Measurements from ENCODE around the gene ANKRD44.

Gene ANKRD44

DNA sequence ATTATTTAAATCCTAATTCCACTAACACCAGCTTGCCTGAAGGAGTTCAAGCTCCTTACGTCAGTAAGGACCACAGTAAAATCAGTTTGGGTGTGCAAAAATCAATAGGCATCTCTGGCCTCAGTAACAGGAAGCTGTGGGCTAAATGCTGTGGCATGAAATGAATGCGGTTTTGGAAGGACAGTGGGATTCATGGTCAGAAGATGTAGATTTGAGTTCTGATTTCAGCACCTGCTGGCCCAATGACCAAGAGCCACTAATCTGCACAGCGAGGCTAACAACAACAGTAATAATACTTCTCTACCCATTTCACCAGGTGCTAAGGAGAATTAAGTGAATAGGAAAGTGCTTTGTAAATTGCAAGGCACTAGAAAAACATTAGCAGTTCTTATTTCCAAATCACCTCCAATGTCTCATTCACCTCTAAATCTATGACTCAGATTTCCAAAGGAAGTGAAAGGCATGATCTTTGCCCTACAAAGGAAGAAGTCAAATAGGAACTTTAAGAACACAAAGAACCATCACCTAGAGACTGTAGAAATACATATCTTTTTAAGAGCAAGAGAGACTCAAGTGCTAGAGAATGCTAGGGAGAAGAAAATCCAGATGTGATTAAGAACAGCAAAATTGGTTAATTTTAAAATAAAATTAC, 172.6 kb downstream of the ANKRD44 start:
- no peak for DNase-seq

DNA sequence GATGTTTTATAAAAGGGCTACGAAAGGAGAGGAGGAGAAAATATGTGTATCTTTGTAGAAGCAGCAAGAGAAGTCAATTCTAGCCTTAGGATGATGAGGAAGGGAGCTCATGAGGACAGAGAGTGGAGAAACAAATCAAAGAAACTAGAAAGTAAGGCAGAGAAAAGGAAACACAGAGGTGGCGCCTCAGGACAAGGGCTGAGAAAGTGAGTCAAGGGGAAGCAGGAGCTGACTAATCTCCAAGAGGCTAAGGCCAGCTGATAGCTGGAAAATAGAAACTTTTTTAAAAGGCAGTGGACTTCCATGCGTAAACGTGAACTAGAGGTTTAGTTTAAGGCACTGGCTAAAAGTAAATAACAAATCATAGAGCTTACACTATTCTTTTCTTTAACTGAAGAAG, 173.3 kb downstream of the ANKRD44 start:
- no peak for DNase-seq

DNA sequence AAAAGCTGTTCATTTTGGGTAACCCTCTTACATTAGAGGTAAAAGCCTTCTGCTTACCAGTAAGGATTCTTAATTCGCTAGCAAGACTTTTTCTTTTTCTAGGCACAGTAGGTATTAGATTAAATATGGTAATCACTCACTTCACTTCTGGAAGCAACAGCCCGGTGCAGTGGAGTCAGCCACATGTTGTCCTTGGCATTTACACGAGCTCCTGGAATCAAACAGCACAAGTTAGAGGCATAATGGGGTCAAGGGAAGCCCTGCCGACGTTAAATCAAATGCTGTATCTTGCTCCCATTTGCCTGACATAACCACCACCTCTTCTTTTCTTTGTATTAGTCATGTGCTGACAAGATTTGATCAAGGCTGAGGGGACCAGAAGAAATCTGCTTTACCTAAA, 174.1 kb downstream of the ANKRD44 start:
- DNase-seq = no peak

DNA sequence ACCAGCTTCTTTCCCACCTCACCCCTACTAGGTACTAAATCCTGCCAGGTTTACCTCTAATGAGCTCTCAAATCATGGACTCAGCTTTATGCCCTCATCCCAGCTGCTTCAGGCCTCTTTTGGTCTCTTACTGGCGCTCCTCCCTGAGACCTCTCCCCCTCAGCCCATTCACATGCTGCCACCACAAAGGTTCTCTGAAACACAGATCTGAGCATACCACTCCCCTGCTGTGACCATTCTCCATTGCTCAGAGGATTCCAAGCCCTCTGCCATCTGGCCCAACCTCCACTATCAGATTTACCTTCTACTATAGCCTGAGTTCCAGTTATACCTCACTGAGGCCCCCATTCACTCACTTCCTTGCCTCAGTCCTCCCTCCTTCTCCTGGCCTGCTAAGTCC, 174.8 kb downstream of the ANKRD44 start:
- DNase-seq = no peak

DNA sequence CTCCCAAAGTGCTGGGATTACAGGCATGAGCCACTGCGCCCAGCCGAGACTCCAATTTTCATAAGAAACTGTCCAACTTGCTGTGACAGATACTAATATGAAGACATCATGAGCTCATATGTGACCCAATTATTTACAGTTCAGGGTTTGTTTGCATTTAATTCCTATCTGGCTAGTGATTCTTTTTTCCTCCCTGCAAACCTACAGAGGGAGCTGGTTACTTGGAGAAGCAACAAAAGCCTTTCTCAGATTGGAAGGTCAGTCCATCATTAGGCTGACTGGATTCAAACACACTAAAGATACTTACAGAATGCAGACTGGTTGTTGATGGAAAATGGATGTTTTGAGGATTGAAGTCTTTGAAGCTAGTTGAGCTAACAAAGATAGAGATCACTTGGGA, 176.4 kb downstream of the ANKRD44 start:
- DNase-seq = no peak

DNA sequence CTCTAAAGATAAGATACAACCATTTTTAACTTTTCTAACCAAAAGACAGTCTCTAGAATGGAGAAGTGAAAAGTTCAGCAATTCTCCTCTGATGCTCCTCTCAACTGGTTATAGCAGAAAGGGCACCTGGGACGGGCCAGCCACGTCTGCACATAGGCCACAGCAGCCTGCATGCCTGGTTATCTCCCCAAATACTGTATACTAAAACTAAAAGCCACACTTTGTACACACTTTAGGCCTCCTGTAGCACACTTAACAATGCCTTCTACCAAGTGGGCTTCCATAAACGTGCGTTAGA, 179.1 kb downstream of the ANKRD44 start:
- no peak for DNase-seq

DNA sequence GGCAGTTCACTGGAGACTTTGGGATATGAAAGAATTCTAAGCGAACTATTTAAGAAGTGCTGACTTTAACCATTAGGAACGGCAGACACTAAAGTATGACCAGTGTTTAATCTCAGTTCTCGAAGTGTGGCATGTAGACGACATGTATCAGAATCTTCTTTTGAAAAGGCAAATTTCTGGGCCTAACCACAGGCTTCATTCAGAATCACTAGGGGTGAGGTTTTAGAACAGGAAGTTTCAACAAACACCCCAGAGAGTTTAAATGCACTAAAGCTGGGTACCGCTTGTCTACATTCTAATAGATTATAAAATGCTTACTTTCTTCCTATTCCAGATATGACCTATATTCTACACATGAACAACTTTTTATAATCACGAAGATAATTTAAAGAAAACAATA, 180.3 kb downstream of the ANKRD44 start:
- DNase-seq = no peak

DNA sequence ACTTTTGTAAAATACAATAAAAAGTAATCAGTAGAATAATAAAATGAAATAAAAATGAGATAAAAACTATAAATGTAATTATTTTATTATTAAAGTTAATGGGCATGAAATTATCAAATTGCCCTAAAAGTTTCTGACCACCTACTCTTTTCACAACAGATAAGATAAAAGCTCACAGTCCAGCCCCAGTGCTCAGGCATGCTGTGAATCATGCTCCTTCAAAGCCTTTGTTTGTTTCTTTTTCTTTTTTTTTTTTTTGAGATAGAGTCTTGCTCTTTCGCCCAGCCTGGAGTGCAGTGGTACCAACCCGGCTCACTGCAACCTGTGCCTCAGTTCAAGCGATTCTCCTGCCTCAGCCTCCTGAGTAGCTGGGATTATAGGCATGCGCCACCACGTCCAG, 181.7 kb downstream of the ANKRD44 start:
- DNase-seq = no peak

DNA sequence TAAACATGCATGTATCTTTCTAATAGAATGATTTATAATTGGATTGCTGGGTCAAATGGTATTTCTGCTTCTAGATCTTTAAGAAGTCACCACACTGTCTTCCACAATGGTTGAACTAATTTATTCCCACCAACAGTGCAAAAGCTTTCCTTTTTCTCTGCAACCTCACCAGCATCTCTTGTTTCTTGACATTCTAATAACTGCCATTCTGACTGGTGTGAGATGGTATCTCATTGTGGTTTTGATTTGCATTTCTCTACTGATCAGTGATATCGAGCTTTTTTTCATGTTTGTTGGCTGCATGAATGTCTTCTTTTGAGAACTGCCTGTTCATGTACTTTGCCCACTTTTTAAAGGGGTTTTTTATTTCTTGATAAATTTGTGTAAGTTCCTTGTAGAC, 182.5 kb downstream of the ANKRD44 start:
- DNase-seq = no peak

DNA sequence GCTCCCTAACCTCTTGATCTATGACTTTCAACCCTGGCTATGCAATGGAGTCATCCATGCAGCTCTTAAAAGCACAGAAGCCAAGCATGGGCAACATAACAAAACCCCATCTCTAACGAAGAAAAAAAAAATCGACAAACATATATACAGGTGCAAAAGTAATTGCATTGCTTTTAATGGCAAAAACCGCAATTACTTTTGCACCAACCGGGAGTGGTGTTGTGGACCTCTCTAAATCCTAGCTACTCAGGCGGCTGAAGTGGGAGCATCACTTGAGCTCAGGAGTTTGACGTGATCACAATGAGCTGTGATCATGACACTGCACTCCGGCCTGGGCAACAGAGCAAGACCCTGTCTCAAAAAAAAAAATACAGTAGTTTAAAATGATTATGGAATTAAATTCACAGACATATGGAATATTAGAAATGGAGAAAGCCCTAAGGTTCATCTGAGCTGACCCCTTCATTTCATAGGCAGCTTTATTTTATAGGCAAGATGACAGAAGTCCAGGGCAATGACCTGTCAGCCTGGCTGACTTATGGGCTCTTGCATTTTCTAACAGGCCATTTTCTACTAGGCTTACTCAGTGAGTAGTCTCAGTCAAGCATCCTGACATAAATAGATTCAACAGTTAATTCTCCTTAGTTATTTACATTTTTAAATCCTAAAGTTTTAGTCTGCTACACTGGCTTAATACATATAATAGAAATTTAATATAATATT, 183.8 kb downstream of the ANKRD44 start:
- DNase-seq = no peak

DNA sequence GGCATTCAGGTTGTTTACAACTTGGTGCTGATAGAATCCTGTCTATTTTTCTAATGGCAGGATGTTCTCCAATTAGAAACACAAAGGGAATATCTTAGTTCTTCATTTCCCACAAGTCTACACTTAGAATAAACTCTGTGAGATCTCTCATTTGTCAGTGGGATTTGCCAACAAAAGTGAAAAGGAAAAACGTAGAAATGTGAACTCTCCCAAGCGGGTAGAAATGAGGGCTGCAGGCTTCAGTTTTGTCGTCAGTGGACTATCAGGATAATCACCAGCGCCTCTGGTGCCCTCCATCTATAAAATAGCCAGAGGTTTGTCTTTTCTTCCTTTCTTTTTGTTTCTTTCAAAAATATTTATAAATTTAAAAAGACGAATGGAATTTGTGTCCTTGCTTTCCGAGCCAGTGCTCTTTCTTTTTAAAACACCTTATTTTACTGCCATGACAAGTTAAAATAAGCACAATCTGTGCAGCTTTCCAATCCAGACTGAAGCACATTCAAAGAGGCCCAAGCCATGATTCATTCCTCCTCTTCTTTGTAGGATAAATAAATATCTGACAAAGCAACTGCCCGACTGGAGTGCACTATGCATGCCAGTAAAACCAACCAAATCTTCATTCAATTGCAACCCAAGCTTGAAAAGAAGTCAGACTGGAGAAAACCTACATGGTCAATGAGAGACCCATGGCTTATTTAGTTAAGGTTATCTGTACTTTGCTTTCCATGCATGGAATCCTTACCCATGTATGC, 185.8 kb downstream of the ANKRD44 start:
- DNase-seq = no peak

DNA sequence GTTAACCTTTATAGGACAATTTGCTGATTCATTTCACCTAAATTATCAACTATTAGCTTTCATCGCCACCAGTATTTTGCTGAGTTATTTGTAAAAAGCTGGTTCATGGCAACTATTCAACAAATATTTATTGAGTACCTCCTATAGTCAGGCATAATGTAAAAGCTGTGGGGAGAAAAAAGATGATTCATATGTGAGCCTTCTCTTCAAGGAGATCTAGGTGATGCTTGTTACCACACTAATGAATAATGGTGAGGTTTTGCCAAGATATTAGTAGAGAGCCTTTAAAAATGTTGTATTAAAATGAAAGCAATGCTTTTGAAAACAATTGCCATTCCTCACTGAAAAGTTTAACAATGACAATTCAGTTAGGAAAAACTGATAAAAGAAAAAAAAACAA, 187.8 kb downstream of the ANKRD44 start:
- no peak for DNase-seq

DNA sequence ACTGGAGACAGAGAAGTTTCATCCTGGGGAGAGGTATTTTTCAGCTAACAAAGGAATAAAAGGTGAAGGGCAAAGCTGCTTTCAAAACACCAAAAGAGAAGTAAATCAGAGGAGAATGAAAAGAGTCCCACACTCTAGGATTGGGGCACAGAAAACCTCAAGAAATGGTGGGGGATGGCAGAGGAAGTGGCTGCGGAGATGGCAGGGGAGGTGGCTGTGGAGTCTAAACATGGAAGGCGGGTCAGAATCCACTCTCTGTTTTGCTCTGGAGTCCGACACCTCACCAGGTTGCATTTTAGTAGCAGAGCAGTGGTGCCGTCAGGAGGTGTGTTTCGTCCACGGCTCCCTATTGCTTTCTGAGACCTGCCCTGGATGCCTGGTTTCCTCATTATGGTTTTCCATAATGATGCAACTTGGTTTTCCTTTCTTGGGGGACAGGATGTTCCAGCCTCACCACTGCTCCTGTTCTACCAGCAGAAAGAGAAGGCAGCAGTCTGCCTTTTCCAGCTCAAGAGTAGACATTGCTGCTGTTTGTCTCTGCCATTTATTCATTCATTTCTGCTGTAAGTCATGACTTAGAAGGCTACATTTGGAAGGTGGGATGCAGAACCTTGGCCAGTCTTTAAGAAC, 188.7 kb downstream of the ANKRD44 start:
- no peak for DNase-seq

DNA sequence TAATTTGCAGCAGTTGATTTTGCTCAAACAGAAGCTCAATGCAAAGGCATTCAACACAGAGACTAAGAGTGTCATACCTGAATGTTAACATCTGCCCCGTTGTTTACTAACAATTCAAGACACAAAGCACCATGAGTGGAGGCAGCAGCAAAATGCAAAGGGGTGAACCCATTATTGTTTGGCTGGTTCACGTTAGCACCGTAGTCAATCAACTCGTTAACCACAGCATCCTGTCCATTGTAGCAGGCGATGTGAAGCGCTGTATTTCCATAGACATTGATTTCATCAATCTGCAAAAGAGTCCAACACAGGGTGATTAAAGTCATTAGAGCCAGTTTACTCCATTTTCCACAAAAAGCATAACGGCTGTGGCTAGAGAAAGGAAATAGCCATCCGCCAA, 189.3 kb downstream of the ANKRD44 start:
- DNase-seq = no peak

DNA sequence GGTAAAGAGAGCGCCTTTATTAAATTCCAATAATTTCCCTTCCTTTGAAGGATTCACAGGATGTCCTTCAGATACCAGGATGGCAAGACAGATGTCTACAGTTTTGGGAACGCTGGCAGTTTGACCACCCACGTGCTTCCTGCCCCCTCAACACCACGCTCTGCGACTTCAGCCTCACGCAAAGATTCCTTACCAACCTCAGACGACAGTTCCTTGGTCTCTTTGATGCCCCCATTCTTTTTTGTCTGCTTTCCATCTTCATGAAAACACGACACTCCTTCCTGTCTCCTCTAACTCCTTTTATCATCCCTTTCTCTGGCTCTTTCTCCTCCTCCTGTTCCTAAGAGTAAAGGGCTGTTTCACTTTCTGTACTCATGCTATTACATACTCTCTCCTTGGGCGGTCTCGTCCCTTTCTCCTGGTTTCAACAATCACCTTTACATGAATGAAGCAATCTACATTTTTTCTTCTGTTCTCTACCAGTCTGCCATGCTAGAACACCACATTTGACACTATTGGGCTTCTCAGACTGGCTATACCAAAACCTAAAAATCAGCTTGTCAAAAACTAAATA, 194.2 kb downstream of the ANKRD44 start:
- no peak for DNase-seq

DNA sequence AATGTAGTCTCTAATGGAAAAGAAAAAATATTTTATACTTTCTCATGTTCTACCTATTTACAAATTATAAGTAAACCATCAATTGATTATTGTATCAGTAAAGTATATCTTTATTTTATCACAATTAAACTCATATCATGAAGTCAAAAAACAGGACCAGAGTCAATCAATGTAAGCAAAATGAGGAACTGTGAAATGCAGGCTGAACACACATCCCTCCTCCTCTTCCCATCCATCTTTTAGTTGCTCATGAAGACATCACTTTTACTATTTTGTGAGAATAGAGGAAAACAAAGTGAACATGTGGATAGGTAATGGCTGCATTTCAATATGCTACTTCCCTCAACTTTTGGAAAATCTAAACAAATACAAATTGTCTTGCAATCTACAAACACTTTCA, 195.3 kb downstream of the ANKRD44 start:
- no peak for DNase-seq

DNA sequence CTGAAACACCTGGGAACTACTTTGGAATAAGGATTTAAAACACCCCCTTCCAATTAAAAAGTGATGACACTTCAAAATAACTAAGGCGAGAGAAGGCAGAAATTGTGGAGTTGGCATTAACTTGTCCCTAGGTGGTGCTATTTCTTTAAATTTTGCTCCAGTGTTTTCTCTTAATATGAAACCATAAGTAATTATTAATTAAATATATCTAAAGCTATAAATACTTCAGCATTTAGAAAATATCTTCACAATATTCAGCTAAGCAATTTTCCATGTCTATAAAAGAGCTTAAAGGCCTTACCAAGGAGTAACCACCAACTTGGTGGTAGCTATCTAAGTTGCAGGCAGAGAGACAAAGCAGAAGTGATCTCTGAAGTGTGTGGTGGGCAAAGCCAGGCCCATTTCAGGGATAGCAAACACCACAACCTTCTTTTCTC, 197.3 kb downstream of the ANKRD44 start:
- DNase-seq = peak in 2 of 3 experiments; percentile 10 to 54

DNA sequence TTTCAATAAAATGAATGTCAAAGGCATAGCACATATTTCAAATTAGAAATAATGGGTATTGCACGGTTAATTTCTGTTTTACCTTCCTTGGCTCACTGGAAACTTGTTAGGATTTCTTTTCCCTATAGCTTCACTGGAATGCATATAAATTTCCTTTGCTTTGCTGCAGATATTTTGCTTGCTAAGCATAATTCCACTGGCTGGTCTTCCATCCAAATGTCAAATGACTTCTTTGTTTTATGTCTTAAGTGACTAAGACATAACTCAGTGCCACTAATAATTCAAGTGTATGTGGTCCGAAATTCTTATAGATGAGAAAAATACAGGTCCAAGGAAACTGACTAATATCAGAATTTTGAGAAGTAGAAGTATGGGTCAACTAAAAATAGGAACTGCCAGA, 201.3 kb downstream of the ANKRD44 start:
- no peak for DNase-seq

DNA sequence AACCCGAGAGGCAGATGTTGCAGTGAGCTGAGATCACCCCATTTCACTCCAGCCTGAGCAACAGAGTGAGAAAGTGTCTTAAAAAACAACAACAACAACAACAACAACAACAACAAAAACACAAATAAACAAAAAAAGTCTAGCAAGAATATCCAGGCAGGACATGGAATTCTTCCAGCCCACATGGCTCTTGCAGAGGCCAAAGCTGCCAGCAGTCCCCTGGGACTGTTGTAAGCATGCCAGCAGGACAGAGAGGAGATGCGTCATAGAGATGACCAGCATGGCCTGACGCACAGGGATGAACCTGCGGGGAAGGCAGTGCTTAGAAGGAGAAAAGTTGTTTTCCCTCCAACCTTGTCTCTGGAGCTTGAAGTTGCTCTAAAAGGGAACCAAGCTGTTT, 201.8 kb downstream of the ANKRD44 start:
- no peak for DNase-seq

DNA sequence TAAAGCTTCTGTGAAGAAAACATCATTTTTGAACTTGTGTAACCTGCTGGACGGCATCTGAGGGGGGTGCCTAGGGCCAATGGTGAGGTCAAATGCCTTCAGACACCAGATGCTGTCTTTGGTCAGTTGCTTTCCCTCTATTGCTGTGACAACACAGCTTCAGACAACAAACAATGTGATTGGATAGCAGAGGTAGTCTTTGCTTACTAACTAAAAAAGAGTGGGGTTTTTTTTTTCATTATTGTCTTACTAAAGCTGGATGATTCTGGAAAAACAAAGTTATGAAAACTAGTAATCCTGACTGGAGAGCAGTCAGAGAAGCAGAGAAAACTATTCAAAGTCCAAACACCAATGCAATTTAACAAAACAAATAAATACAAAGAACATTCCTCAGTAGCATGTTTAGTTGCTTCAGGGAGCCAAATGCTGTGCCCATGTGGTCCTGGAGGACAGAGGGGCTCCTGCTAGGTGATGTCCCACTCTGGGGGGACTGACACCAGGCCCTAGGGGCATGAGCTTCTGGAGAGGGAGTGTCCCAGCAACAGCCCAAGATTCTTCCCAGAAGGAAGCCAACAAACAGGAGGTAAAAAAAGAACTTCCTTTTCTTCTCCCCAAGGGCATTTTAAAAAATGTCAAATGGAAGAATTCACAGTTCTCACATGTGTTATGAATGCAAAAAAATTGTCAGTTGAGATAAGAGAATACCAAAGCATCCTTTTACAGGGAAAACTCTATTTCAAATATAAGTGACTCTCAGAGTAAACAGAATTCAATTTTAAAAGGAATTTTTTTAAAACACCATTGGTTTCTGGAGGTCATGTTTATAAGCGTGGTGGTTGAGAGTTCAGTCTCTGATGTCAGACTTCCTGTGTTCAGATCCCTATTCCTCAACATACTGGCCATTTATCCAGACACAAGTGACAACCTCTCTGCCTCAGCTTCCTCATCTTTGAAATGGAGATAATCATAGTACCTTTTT, 203.0 kb downstream of the ANKRD44 start:
- no peak for DNase-seq

DNA sequence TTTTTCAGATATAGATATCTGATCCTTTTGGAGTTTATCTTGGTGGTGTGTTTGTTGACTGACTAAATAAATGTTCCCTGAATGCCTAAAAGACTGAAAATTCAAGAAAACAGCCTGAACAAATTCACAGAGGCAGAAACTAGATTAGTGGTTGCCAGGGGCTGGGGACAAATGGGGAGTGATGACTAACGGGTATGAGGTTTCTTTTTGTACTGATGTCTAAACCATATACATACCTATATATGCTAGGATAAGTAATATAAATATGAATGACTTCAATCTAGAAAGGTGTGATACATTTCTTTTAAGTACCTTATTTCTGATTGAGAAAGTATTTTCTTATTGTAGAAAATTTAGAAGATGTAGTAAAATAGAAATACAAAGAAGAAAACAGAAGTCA, 207.2 kb downstream of the ANKRD44 start:
- no peak for DNase-seq

DNA sequence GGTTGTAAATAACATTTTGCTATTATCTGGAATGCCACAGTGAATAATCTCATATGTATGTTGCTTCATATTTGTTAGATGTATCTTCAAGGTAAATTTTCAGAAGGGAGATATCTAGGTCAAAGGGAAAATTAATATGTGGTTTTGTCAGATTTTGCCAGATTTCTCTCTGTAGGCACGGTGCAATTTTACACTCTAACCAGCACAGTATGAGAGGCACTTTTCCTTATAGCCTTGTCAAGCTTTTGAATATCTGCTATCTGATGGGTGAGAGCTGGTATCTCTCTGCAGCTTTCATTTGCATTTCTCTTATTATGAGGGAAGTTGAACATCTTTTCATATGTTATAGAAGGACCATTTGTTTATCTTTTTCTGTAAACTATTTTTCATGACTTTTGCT, 208.3 kb downstream of the ANKRD44 start:
- DNase-seq = no peak

All from NCI-H1417 (cell line).